ENCODE results near the gene SERPINA12.

DNA sequence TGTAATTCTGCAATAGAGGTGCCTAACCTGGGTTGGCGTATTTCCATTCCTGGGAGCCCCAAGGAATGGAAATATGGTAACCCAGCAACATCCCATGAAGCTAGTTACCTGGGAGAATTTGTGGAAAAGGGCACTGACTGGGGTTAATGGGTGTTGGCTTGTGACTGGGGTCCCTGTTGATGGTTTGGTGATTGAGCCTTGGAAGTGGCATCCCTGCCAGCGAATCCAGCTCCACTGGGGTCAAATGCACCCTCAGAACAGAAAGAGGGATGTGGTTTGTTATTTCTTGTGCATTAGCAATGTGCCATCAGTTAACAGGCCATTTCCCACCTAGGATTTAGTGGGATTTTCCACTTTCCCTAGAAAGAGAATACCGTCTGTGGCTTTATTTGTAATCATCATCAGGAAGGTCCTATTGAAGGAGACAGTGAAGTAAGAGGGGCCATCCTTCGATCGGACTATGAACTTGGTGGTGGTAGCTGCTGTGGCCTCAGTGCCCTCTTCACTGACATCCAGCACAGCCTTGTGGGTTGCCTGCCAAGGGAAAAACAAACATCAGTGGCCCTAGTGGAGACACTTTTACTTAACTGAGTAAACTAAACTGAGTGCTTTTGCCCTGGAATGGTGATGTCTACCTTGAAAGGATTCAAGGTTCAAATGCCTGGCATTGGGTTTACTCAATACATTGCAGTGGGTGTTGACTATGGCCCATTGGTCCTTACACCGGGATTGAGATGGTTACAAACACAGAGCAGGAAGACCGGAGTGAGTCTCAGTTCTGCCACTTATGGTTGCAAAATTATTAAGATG lies 46.3 kb downstream of the SERPINA12 start:
- TF ChIP-seq, protein P1, sequence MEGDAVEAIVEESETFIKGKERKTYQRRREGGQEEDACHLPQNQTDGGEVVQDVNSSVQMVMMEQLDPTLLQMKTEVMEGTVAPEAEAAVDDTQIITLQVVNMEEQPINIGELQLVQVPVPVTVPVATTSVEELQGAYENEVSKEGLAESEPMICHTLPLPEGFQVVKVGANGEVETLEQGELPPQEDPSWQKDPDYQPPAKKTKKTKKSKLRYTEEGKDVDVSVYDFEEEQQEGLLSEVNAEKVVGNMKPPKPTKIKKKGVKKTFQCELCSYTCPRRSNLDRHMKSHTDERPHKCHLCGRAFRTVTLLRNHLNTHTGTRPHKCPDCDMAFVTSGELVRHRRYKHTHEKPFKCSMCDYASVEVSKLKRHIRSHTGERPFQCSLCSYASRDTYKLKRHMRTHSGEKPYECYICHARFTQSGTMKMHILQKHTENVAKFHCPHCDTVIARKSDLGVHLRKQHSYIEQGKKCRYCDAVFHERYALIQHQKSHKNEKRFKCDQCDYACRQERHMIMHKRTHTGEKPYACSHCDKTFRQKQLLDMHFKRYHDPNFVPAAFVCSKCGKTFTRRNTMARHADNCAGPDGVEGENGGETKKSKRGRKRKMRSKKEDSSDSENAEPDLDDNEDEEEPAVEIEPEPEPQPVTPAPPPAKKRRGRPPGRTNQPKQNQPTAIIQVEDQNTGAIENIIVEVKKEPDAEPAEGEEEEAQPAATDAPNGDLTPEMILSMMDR (conservative IDR thresholded peaks at IDR 0.05) = no peak
- no peak for TF ChIP-seq ZFX (IDR thresholded peaks at IDR 0.05)

Measured in C4-2B (cell line).